Esophagus squamous epithelium (tissue), 4 donors: ENCODE measurements around the gene RNGTT.

Experiments used
- POLR2A ChIP-seq, 4 donors: fragments of 450-650 bp; IDR thresholded peaks; one replicate each; pipeline ENCODE4 v1.6.1; 2017; ENCODE audit warnings: antibody characterized with exemption in 4 of 4, mild to moderate bottlenecking in 4 of 4, moderate library complexity in 3 of 4
- TF ChIP-seq, protein P1 (sequence below), 6 experiments: fragments of 450-650 bp in 4 of 6; fragments of 200-600 bp in 2 of 6; sonication (generic) in 2 of 6; IDR thresholded peaks; one replicate each; pipeline ENCODE4 v1.5.1; 2016 to 2019; ENCODE audit warnings: antibody characterized with exemption in 6 of 6, mild to moderate bottlenecking in 4 of 6, moderate library complexity in 4 of 6

DNA sequence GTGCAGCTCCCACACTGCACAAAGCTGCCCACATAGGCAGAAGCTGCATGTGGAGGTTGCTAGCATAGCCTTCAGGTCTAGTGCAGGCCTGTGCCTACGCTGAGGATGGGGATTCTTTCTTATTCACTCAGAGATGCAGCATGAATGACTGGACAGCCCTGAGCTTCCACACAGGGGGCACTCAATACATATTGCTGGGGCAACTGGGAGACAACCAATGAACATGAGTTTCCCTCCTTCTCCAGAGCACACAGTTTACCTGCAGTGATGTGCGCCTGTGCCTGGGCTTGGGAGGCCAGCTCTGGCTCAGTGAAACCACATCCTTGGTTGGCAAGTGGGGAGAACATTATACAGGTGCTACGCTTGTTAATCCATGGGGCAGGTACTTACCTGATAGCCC lies 389.9 kb downstream of the RNGTT start:
- TF ChIP-seq, protein P1, sequence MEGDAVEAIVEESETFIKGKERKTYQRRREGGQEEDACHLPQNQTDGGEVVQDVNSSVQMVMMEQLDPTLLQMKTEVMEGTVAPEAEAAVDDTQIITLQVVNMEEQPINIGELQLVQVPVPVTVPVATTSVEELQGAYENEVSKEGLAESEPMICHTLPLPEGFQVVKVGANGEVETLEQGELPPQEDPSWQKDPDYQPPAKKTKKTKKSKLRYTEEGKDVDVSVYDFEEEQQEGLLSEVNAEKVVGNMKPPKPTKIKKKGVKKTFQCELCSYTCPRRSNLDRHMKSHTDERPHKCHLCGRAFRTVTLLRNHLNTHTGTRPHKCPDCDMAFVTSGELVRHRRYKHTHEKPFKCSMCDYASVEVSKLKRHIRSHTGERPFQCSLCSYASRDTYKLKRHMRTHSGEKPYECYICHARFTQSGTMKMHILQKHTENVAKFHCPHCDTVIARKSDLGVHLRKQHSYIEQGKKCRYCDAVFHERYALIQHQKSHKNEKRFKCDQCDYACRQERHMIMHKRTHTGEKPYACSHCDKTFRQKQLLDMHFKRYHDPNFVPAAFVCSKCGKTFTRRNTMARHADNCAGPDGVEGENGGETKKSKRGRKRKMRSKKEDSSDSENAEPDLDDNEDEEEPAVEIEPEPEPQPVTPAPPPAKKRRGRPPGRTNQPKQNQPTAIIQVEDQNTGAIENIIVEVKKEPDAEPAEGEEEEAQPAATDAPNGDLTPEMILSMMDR (IDR thresholded peaks at IDR 0.05) = no peak
- no peak for TF ChIP-seq POLR2A (IDR thresholded peaks at IDR 0.05)
